SK-N-SH treated with all-trans-retinoic acid at 6 μM for 48 hours (cell line): Measurements from ENCODE around the gene RHOG.

ENCODE experiments used
- ATAC-seq: fragments of 200-7000 bp; cut with Tn5 transposase; 3 replicates; pipeline ENCODE4 v1.9.1; 2020; ENCODE audit warnings: mild to moderate bottlenecking, moderate library complexity
- ARNTL ChIP-seq: fragments of 450-650 bp; formaldehyde crosslinking; IDR thresholded peaks from 2 replicates; pipeline ENCODE4 v1.5.0; 2020; ENCODE audit warnings: low read depth, mild to moderate bottlenecking, moderate library complexity, borderline replicate concordance
- BACH2 ChIP-seq: fragments of 250-450 bp; sonication (Bioruptor Pico); IDR thresholded peaks from 2 replicates; pipeline ENCODE4 v1.9.0; 2021; ENCODE audit warnings: mild to moderate bottlenecking, borderline replicate concordance
- CSDC2 ChIP-seq: fragments of 250-450 bp; sonication (Bioruptor Pico); IDR thresholded peaks from 2 replicates; pipeline ENCODE4 v1.5.0; 2020; ENCODE audit warnings: mild to moderate bottlenecking, moderate library complexity
- ESRRG ChIP-seq: fragments of 250-450 bp; sonication (Bioruptor Pico); IDR thresholded peaks from 2 replicates; pipeline ENCODE4 v1.6.1; 2021; ENCODE audit warnings: mild to moderate bottlenecking
- GLIS3 ChIP-seq: fragments of 250-450 bp; sonication (Bioruptor Pico); IDR thresholded peaks from 2 replicates; pipeline ENCODE4 v1.5.0; 2020; ENCODE audit warnings: mild to moderate bottlenecking, moderate library complexity
- ISL1 ChIP-seq: fragments of 250-450 bp; sonication (Bioruptor Pico); IDR thresholded peaks from 2 replicates; pipeline ENCODE4 v2.1.2; 2022; ENCODE audit warnings: mild to moderate bottlenecking, moderate library complexity
- OSR1 ChIP-seq: fragments of 250-450 bp; sonication (Bioruptor Pico); IDR thresholded peaks from 2 replicates; pipeline ENCODE4 v1.8.0; 2022; ENCODE audit warnings: moderate library complexity, mild to moderate bottlenecking, inconsistent platforms
- POU6F1 ChIP-seq: fragments of 250-450 bp; sonication (Bioruptor Pico); IDR thresholded peaks from 2 replicates; pipeline ENCODE4 v1.8.0; 2021; ENCODE audit warnings: low read depth, mild to moderate bottlenecking, moderate library complexity, borderline replicate concordance
- PPARA ChIP-seq: fragments of 250-450 bp; sonication (Bioruptor Pico); IDR thresholded peaks from 2 replicates; pipeline ENCODE4 v1.5.0; 2020; ENCODE audit warnings: mild to moderate bottlenecking, borderline replicate concordance
- RARB ChIP-seq: fragments of 250-450 bp; sonication (Bioruptor Pico); IDR thresholded peaks from 2 replicates; pipeline ENCODE4 v1.8.0; 2021; ENCODE audit warnings: mild to moderate bottlenecking, moderate library complexity
- SNAI2 ChIP-seq: fragments of 250-450 bp; sonication (Bioruptor Pico); IDR thresholded peaks from 2 replicates; pipeline ENCODE4 v1.5.0; 2020; ENCODE audit warnings: mild to moderate bottlenecking, moderate library complexity
- TOX ChIP-seq: fragments of 250-450 bp; sonication (Bioruptor Pico); IDR thresholded peaks from 2 replicates; pipeline ENCODE4 v1.8.0; 2021; ENCODE audit warnings: mild to moderate bottlenecking, moderate library complexity, borderline replicate concordance
- TSHZ2 ChIP-seq: fragments of 250-450 bp; sonication (Bioruptor Pico); IDR thresholded peaks from 2 replicates; pipeline ENCODE4 v1.5.0; 2020; ENCODE audit warnings: mild to moderate bottlenecking, moderate library complexity
- ZC3H10 ChIP-seq: fragments of 250-450 bp; sonication (Bioruptor Pico); IDR thresholded peaks from 2 replicates; pipeline ENCODE4 v1.5.1; 2021; ENCODE audit warnings: mild to moderate bottlenecking, moderate library complexity
- ZFP3 ChIP-seq: fragments of 250-450 bp; sonication (Bioruptor Pico); IDR thresholded peaks from 2 replicates; pipeline ENCODE4 v1.5.0; 2020; ENCODE audit warnings: mild to moderate bottlenecking, moderate library complexity
- ZFP30 ChIP-seq: fragments of 450-650 bp; formaldehyde crosslinking; IDR thresholded peaks from 2 replicates; pipeline ENCODE4 v1.5.0; 2022; ENCODE audit warnings: mild to moderate bottlenecking, moderate library complexity
- ZNF565 ChIP-seq: fragments of 450-650 bp; formaldehyde crosslinking; conservative IDR thresholded peaks from 2 replicates; pipeline ENCODE4 v1.5.0; 2020; ENCODE audit warnings: low read depth, mild to moderate bottlenecking, moderate library complexity
- ZNF70 ChIP-seq: fragments of 450-650 bp; formaldehyde crosslinking; IDR thresholded peaks from 2 replicates; pipeline ENCODE4 v1.5.0; 2020; ENCODE audit warnings: mild to moderate bottlenecking, moderate library complexity
- ZNF8 ChIP-seq: fragments of 450-650 bp; formaldehyde crosslinking; IDR thresholded peaks from 2 replicates; pipeline ENCODE4 v1.5.0; 2020; ENCODE audit warnings: mild to moderate bottlenecking, moderate library complexity
- TF ChIP-seq, protein P1 (sequence below): fragments of 250-450 bp; sonication (Bioruptor Pico); IDR thresholded peaks from 2 replicates; pipeline ENCODE4 v1.8.0; 2020; ENCODE audit warnings: mild to moderate bottlenecking, moderate library complexity, borderline replicate concordance
- TF ChIP-seq, protein P2 (sequence below): fragments of 250-450 bp; sonication (Bioruptor Pico); IDR thresholded peaks from 2 replicates; pipeline ENCODE4 v1.5.1; 2021; ENCODE audit warnings: mild to moderate bottlenecking, moderate library complexity

Gene RHOG

DNA sequence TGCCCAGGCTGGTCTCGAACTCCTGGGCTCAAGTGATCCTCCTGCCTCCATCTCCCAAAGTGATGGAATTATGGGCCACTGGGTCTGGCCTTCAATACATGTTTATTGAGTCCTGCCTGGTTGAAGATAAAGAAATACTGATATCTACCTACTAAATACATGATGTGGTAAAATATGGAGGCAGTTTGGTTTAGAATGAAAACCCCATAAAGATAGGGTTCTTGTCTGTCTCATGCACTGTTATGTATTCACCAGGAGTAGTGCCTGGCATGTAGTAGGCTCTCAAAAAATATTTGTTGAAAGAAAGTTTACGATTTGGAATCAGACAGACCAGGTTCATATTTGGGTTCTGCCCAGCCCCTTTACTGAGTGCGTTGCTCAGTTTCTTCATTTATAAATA lies 35.9 kb upstream of the RHOG start:
- ATAC-seq = no peak

DNA sequence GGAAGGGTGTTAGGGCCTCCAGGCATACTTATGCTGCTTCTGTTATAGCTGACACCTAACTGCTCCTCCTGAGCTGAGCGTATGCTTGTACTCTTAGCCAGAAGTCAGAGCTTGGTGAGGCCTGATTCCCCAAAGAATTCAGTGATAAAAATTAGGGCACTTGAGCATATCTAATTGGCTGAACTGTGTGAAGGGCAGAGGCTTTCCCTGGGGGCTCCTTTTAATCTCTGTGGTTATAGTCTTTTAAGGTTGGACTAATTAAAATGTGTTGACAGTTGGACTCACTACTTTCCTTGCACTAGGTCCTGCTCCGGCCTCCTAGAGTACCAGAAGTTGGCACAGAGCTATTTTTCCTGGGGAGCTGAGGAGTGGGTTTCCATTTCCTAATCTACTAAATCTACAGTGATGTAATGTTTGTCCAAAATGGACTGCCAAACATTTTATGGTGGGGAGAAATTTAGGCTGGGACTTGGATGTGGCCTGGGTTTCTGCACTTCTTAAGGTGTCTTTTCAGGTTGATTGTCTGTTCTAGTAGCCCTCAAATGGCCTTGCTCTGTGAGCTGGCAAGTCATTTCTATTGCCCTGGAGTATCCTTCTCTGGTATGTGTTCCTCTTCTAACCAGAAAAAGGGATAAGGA lies 33.1 kb upstream of the RHOG start:
- no peak for ATAC-seq
- no peak for TF ChIP-seq POU6F1 (CRISPR knock-in tag)
- TF ChIP-seq ISL1 = no peak
- no peak for TF ChIP-seq TSHZ2
- TF ChIP-seq TOX (CRISPR knock-in tag) = no peak
- TF ChIP-seq BACH2 (CRISPR knock-in tag) = no peak
- no peak for TF ChIP-seq ESRRG (CRISPR knock-in tag)
- TF ChIP-seq, all 23 proteins: peak for 0

More for the DNA sequence above, 35.9 kb upstream of the RHOG start:
- TF ChIP-seq ZNF8 (CRISPR knock-in tag) = no peak
- no peak for TF ChIP-seq ZC3H10
- no peak for TF ChIP-seq ESRRG (CRISPR knock-in tag)
- no peak for TF ChIP-seq CSDC2 (CRISPR knock-in tag)
- TF ChIP-seq POU6F1 (CRISPR knock-in tag) = no peak
- TF ChIP-seq SNAI2 = no peak
- TF ChIP-seq OSR1 (CRISPR knock-in tag) = no peak
- no peak for TF ChIP-seq ZNF565 (CRISPR knock-in tag)
- TF ChIP-seq ARNTL = no peak
- no peak for TF ChIP-seq ZFP3 (CRISPR knock-in tag)
- TF ChIP-seq ISL1 = no peak
- TF ChIP-seq RARB (CRISPR knock-in tag) = no peak
- TF ChIP-seq, protein P1, sequence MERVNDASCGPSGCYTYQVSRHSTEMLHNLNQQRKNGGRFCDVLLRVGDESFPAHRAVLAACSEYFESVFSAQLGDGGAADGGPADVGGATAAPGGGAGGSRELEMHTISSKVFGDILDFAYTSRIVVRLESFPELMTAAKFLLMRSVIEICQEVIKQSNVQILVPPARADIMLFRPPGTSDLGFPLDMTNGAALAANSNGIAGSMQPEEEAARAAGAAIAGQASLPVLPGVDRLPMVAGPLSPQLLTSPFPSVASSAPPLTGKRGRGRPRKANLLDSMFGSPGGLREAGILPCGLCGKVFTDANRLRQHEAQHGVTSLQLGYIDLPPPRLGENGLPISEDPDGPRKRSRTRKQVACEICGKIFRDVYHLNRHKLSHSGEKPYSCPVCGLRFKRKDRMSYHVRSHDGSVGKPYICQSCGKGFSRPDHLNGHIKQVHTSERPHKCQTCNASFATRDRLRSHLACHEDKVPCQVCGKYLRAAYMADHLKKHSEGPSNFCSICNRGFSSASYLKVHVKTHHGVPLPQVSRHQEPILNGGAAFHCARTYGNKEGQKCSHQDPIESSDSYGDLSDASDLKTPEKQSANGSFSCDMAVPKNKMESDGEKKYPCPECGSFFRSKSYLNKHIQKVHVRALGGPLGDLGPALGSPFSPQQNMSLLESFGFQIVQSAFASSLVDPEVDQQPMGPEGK = no peak
- no peak for TF ChIP-seq ZNF70 (CRISPR knock-in tag)
- TF ChIP-seq BACH2 (CRISPR knock-in tag) = no peak
- no peak for TF ChIP-seq ZFP30 (CRISPR knock-in tag)
- no peak for TF ChIP-seq GLIS3
- TF ChIP-seq PPARA (CRISPR knock-in tag) = no peak
- TF ChIP-seq, protein P2, sequence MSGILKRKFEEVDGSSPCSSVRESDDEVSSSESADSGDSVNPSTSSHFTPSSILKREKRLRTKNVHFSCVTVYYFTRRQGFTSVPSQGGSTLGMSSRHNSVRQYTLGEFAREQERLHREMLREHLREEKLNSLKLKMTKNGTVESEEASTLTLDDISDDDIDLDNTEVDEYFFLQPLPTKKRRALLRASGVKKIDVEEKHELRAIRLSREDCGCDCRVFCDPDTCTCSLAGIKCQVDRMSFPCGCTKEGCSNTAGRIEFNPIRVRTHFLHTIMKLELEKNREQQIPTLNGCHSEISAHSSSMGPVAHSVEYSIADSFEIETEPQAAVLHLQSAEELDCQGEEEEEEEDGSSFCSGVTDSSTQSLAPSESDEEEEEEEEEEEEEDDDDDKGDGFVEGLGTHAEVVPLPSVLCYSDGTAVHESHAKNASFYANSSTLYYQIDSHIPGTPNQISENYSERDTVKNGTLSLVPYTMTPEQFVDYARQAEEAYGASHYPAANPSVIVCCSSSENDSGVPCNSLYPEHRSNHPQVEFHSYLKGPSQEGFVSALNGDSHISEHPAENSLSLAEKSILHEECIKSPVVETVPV = no peak
